Measurements from ENCODE around the gene TSEN54. TPM values are rescaled to one million over a fixed set of nuclear protein-coding genes. Genes with fewer than 3 reads are reported as not detected.

TSEN54 gene
- total RNA-seq, 1 experiment from 2014 or later = 53.3 TPM

GRCh38 chr17:75551266-75551665, 34.9 kb downstream of the TSEN54 start:
- peak; percentile 20 for DNase-seq (ENCODE audit: low read depth)
- in situ Hi-C loops (cut with HindIII; ENCODE audit: low pct_unique_long_range_greater_than_20kb, low sequenced_read_pairs) = no loop called here

GRCh38 chr17:75552425-75553294, 36.3 kb downstream of the TSEN54 start:
- no peak for DNase-seq (ENCODE audit: low read depth)
- in situ Hi-C loops (cut with HindIII; ENCODE audit: low pct_unique_long_range_greater_than_20kb, low sequenced_read_pairs) = no loop called here

GRCh38 chr17:75553295-75554110, 37.2 kb downstream of the TSEN54 start:
- DNase-seq (ENCODE audit: low read depth) = no peak
- in situ Hi-C loops (cut with HindIII; ENCODE audit: low pct_unique_long_range_greater_than_20kb, low sequenced_read_pairs) = no loop called here

- in situ Hi-C loops (cut with HindIII; ENCODE audit: low pct_unique_long_range_greater_than_20kb, low sequenced_read_pairs) = no loop called here
- no peak for DNase-seq (ENCODE audit: low read depth)
Observed at GRCh38 chr17:75555679-75556153, 39.4 kb downstream of the TSEN54 start.

GRCh38 chr17:75557075-75557851, 40.9 kb downstream of the TSEN54 start:
- in situ Hi-C loops (cut with HindIII; ENCODE audit: low pct_unique_long_range_greater_than_20kb, low sequenced_read_pairs) = no loop called here
- peak; percentile 97 for DNase-seq (ENCODE audit: low read depth)

- in situ Hi-C loops (cut with HindIII; ENCODE audit: low pct_unique_long_range_greater_than_20kb, low sequenced_read_pairs) = no loop called here
- no peak for DNase-seq (ENCODE audit: low read depth)
Observed at GRCh38 chr17:75557852-75558665, 41.7 kb downstream of the TSEN54 start.

- in situ Hi-C loops (cut with HindIII; ENCODE audit: low pct_unique_long_range_greater_than_20kb, low sequenced_read_pairs) = no loop called here
- DNase-seq (ENCODE audit: low read depth) = no peak
Observed at GRCh38 chr17:75558666-75559530, 42.6 kb downstream of the TSEN54 start.

GRCh38 chr17:75559958-75560533, 43.7 kb downstream of the TSEN54 start:
- in situ Hi-C loops (cut with HindIII; ENCODE audit: low pct_unique_long_range_greater_than_20kb, low sequenced_read_pairs) = no loop called here
- DNase-seq (ENCODE audit: low read depth) = no peak

- DNase-seq (ENCODE audit: low read depth) = no peak
- in situ Hi-C loops (cut with HindIII; ENCODE audit: low pct_unique_long_range_greater_than_20kb, low sequenced_read_pairs) = no loop called here
Observed at GRCh38 chr17:75561927-75562603, 45.7 kb downstream of the TSEN54 start.

GRCh38 chr17:75563063-75563758, 46.9 kb downstream of the TSEN54 start:
- DNase-seq (ENCODE audit: low read depth) = no peak
- in situ Hi-C loops (cut with HindIII; ENCODE audit: low pct_unique_long_range_greater_than_20kb, low sequenced_read_pairs) = no loop called here

- DNase-seq (ENCODE audit: low read depth) = no peak
- in situ Hi-C loops (cut with HindIII; ENCODE audit: low pct_unique_long_range_greater_than_20kb, low sequenced_read_pairs) = no loop called here
Observed at GRCh38 chr17:75564195-75564594, 47.9 kb downstream of the TSEN54 start.

GRCh38 chr17:75565066-75565465, 48.7 kb downstream of the TSEN54 start:
- in situ Hi-C loops (cut with HindIII; ENCODE audit: low pct_unique_long_range_greater_than_20kb, low sequenced_read_pairs) = no loop called here
- DNase-seq (ENCODE audit: low read depth) = no peak

GRCh38 chr17:75565618-75566017, 49.3 kb downstream of the TSEN54 start:
- DNase-seq (ENCODE audit: low read depth) = no peak
- in situ Hi-C loops (cut with HindIII; ENCODE audit: low pct_unique_long_range_greater_than_20kb, low sequenced_read_pairs) = no loop called here

GRCh38 chr17:75566416-75566815, 50.1 kb downstream of the TSEN54 start:
- in situ Hi-C loops (cut with HindIII; ENCODE audit: low pct_unique_long_range_greater_than_20kb, low sequenced_read_pairs) = no loop called here
- DNase-seq (ENCODE audit: low read depth) = peak; percentile 26

GRCh38 chr17:75566834-75567233, 50.5 kb downstream of the TSEN54 start:
- in situ Hi-C loops (cut with HindIII; ENCODE audit: low pct_unique_long_range_greater_than_20kb, low sequenced_read_pairs) = no loop called here
- no peak for DNase-seq (ENCODE audit: low read depth)
